HepG2 (cell line): ENCODE data around the gene OR6C4. TPM values are rescaled to one million over a fixed set of nuclear protein-coding genes. Genes with fewer than 3 reads are reported as not detected.

ENCODE experiments used
- BCL3 ChIP-seq: sonication (generic); formaldehyde crosslinking; IDR thresholded peaks from 2 replicates; pipeline ENCODE4 v1.5.1; 2020; ENCODE audit warnings: mild to moderate bottlenecking, missing genetic modification reagents, moderate library complexity
- DPF2 ChIP-seq: sonication (generic); formaldehyde crosslinking; IDR thresholded peaks from 2 replicates; pipeline ENCODE4 v1.4.0; 2020; ENCODE audit warnings: mild to moderate bottlenecking, low read depth, missing genetic modification reagents, borderline replicate concordance
- FOXK1 ChIP-seq: sonication (generic); formaldehyde crosslinking; IDR thresholded peaks from 2 replicates; pipeline ENCODE4 v1.4.0; 2020; ENCODE audit warnings: low read depth, missing genetic modification reagents, borderline replicate concordance
- HNF4A ChIP-seq: sonication (generic); formaldehyde crosslinking; IDR thresholded peaks from 2 replicates; pipeline ENCODE4 v1.4.0; 2020; ENCODE audit warnings: missing genetic modification reagents
- ISL2 ChIP-seq: sonication (generic); formaldehyde crosslinking; IDR thresholded peaks from 2 replicates; pipeline ENCODE4 v1.5.0; 2020; ENCODE audit warnings: missing genetic modification reagents
- KDM6A ChIP-seq: IDR thresholded peaks from 2 replicates; pipeline ENCODE4 v1.6.1; 2016; ENCODE audit warnings: low read depth
- MLLT10 ChIP-seq: sonication (generic); formaldehyde crosslinking; IDR thresholded peaks from 2 replicates; pipeline ENCODE4 v1.4.0; 2020; ENCODE audit warnings: missing genetic modification reagents
- PRDM10 ChIP-seq: sonication (generic); formaldehyde crosslinking; IDR thresholded peaks from 2 replicates; pipeline ENCODE4 v1.4.0; 2020; ENCODE audit warnings: low read depth, missing genetic modification reagents
- SIN3A ChIP-seq: IDR thresholded peaks from 2 replicates; pipeline ENCODE4 v1.6.1; 2011; ENCODE audit warnings: low read depth, mild to moderate bottlenecking, control low read depth, low read length, borderline replicate concordance
- ZFY ChIP-seq: sonication (generic); formaldehyde crosslinking; IDR thresholded peaks from 2 replicates; pipeline ENCODE4 v1.4.0; 2020; ENCODE audit warnings: missing genetic modification reagents
- ZNF10 ChIP-seq: sonication (generic); formaldehyde crosslinking; IDR thresholded peaks from 2 replicates; pipeline ENCODE4 v1.4.0; 2020; ENCODE audit warnings: mild to moderate bottlenecking, low read depth, missing genetic modification reagents, borderline replicate concordance
- ZNF12 ChIP-seq: sonication (generic); formaldehyde crosslinking; IDR thresholded peaks from 2 replicates; pipeline ENCODE4 v1.5.0; 2020; ENCODE audit warnings: missing genetic modification reagents
- ZNF205 ChIP-seq: IDR thresholded peaks from 2 replicates; pipeline ENCODE4 v1.6.1; 2018; ENCODE audit warnings: missing biosample characterization, missing genetic modification reagents
- ZNF24 ChIP-seq: fragments of 450-650 bp; IDR thresholded peaks from 2 replicates; pipeline ENCODE4 v1.6.1; 2017; ENCODE audit warnings: antibody characterized with exemption, mild to moderate bottlenecking
- ZNF547 ChIP-seq: sonication (generic); formaldehyde crosslinking; IDR thresholded peaks from 2 replicates; pipeline ENCODE4 v1.5.1; 2020; ENCODE audit warnings: mild to moderate bottlenecking, missing genetic modification reagents
- ZNF780A ChIP-seq: sonication (generic); formaldehyde crosslinking; IDR thresholded peaks from 2 replicates; pipeline ENCODE4 v1.8.0; 2022; ENCODE audit warnings: mild to moderate bottlenecking, missing genetic modification reagents, moderate library complexity
- polyA plus RNA-seq, 8 experiments: library from polyadenylated mRNA; depleted of rRNA in 3 of 8; stranded (reverse) in 7 of 8; unstranded in 1 of 8; fragments of >200 nt; fragmentation: Illumina TruSeq in 4 of 8; extraction: Trizol in 4 of 8; gene quantifications; 2 replicates each; pipeline versions ENCODE4 v1.2.1 to v1.2.3, GENCODE V29; 2011 to 2016; ENCODE audit warnings: low read depth in 4 of 8, missing spikeins in 1 of 8, mixed read lengths in 1 of 8; ENCODE audit not compliant: insufficient read depth in 1 of 8
- total RNA-seq, 5 experiments: library from RNA; depleted of rRNA; stranded (reverse); fragments of >200 nt; fragmentation: Illumina TruSeq; extraction: Trizol; gene quantifications; 2 replicates each; pipeline ENCODE4 v1.2.3, GENCODE V29; 2016; ENCODE audit warnings: low read depth in 1 of 5
- TF ChIP-seq, protein P1 (sequence below): sonication (generic); formaldehyde crosslinking; IDR thresholded peaks from 2 replicates; pipeline ENCODE4 v1.5.0; 2020; ENCODE audit warnings: missing genetic modification reagents
- TF ChIP-seq, protein P2 (sequence below): sonication (generic); formaldehyde crosslinking; IDR thresholded peaks from 2 replicates; pipeline ENCODE4 v1.8.1; 2023; ENCODE audit warnings: mild to moderate bottlenecking, missing genetic modification reagents
- TF ChIP-seq, protein P3 (sequence below): sonication (generic); formaldehyde crosslinking; conservative IDR thresholded peaks from 2 replicates; pipeline ENCODE4 v1.4.0; 2020; ENCODE audit warnings: missing genetic modification reagents
- TF ChIP-seq, protein P4 (sequence below): sonication (generic); formaldehyde crosslinking; IDR thresholded peaks from 2 replicates; pipeline ENCODE4 v1.4.0; 2020; ENCODE audit warnings: missing genetic modification reagents

Gene OR6C4
- total and polyA plus RNA-seq, 2 of the 13 experiments (the other 11 are each of a cell fraction or from before 2014, with no cell fraction given), result not detected

GRCh38 chr12:55499810-55500252 is 49.6 kb upstream of the OR6C4 start (continued):
- TF ChIP-seq, protein P1, sequence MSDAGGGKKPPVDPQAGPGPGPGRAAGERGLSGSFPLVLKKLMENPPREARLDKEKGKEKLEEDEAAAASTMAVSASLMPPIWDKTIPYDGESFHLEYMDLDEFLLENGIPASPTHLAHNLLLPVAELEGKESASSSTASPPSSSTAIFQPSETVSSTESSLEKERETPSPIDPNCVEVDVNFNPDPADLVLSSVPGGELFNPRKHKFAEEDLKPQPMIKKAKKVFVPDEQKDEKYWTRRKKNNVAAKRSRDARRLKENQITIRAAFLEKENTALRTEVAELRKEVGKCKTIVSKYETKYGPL (CRISPR knock-in tag), result 0 out of 2 replicates have a peak, but pooled peaks have one; percentile 39
- TF ChIP-seq ZNF24 (no peak), HNF4A (CRISPR knock-in tag) (peak; percentile 90), SIN3A (0 out of 2 replicates have a peak, but pooled peaks have one; percentile 42), PRDM10 (CRISPR knock-in tag) (no peak), DPF2 (CRISPR knock-in tag) (peak; percentile 81; the same call in 1 of the 2 replicates), ZNF10 (CRISPR knock-in tag) (no peak), MLLT10 (CRISPR knock-in tag) (no peak), ZNF12 (CRISPR knock-in tag) (peak; percentile 76), ZNF205 (CRISPR knock-in tag) (no peak), ZFY (no peak), BCL3 (no peak), ISL2 (CRISPR knock-in tag) (peak; percentile 81), FOXK1 (CRISPR knock-in tag) (peak; percentile 37; the same call in 1 of the 2 replicates), ZNF780A (CRISPR knock-in tag) (no peak), ZNF547 (CRISPR knock-in tag) (no peak), KDM6A (peak; percentile 80)
- TF ChIP-seq, protein P2, sequence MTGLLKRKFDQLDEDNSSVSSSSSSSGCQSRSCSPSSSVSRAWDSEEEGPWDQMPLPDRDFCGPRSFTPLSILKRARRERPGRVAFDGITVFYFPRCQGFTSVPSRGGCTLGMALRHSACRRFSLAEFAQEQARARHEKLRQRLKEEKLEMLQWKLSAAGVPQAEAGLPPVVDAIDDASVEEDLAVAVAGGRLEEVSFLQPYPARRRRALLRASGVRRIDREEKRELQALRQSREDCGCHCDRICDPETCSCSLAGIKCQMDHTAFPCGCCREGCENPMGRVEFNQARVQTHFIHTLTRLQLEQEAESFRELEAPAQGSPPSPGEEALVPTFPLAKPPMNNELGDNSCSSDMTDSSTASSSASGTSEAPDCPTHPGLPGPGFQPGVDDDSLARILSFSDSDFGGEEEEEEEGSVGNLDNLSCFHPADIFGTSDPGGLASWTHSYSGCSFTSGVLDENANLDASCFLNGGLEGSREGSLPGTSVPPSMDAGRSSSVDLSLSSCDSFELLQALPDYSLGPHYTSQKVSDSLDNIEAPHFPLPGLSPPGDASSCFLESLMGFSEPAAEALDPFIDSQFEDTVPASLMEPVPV (CRISPR knock-in tag), result no peak
- TF ChIP-seq, protein P3, sequence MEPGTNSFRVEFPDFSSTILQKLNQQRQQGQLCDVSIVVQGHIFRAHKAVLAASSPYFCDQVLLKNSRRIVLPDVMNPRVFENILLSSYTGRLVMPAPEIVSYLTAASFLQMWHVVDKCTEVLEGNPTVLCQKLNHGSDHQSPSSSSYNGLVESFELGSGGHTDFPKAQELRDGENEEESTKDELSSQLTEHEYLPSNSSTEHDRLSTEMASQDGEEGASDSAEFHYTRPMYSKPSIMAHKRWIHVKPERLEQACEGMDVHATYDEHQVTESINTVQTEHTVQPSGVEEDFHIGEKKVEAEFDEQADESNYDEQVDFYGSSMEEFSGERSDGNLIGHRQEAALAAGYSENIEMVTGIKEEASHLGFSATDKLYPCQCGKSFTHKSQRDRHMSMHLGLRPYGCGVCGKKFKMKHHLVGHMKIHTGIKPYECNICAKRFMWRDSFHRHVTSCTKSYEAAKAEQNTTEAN (CRISPR knock-in tag), result peak; percentile 92
- TF ChIP-seq, protein P4, sequence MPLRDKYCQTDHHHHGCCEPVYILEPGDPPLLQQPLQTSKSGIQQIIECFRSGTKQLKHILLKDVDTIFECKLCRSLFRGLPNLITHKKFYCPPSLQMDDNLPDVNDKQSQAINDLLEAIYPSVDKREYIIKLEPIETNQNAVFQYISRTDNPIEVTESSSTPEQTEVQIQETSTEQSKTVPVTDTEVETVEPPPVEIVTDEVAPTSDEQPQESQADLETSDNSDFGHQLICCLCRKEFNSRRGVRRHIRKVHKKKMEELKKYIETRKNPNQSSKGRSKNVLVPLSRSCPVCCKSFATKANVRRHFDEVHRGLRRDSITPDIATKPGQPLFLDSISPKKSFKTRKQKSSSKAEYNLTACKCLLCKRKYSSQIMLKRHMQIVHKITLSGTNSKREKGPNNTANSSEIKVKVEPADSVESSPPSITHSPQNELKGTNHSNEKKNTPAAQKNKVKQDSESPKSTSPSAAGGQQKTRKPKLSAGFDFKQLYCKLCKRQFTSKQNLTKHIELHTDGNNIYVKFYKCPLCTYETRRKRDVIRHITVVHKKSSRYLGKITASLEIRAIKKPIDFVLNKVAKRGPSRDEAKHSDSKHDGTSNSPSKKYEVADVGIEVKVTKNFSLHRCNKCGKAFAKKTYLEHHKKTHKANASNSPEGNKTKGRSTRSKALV (CRISPR knock-in tag), result no peak
